ENCODE measurements around the gene FAM228A. TPM values are rescaled to one million over a fixed set of nuclear protein-coding genes. Genes with fewer than 3 reads are reported as not detected.
"Not testable (repeated sequence)": the region's sequence is repeated elsewhere in the genome, so short reads cannot be mapped to it uniquely, and the experiment has no call there.

Gene FAM228A
- total RNA-seq, 2 experiments from 2014 or later, result not detected

GRCh38 chr2:24176326-24176725, 1.5 kb downstream of the FAM228A start:
- Mint-ChIP-seq H3K27me3 (peaks cover 19% of the 10 kb centered on the region), H3K36me3 (peaks cover 3% of the 10 kb centered on the region), H3K4me3 (no peak overlapping the region), H3K4me1 (no peaks in the 10 kb centered on the region), H3K9me3 (no peaks in the 10 kb centered on the region), H3K27ac (no peak overlapping the region)
- DNase-seq, result no peak

DNA sequence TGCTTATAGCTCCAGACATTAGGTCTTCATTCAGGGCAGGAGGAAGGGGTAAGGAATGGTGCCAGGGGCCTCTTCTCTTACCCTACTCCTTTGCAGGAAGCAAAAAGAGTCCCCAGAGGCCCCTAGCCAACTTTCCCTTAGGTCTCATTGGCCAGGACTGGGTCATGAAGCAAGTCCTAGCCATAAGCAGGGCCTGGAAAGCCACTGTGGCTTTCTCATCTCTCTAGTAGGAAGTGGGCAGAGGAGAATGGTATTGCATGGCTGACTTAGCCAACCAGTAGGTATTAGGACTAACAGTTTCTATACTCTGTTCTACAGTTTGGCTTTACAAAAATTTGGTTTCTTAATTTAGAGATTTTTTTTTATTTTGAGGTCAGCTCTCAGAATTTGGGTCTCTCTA, 4.8 kb downstream of the FAM228A start:
- no peaks in the 10 kb centered on the region for H3K27me3 Mint-ChIP-seq
- H3K4me1 Mint-ChIP-seq, result no peaks in the 10 kb centered on the region
- DNase-seq, result no peak
- no peaks in the 10 kb centered on the region for H3K9me3 Mint-ChIP-seq
- no peak overlapping the region for H3K27ac Mint-ChIP-seq
- no peaks in the 10 kb centered on the region for H3K36me3 Mint-ChIP-seq
- H3K4me3 Mint-ChIP-seq, result no peak overlapping the region

DNA sequence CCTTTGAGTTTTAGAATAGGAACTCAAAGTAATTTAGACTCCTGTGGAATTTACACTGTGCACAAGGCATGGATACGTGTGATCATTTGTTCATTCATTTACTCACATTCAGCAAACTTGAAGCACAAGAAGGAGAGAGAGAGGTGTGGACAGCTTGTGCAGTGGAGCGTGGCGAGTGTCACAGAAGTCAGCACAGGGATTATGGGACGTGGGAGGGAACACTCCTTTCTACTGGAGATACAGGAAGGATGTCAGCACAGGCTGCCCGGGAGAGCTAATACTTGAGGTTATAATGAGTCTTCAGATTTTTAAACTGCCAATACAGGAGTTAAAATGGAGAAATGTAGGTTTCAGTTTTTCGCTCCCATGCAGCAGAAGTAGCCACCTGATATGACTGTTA, 7.0 kb downstream of the FAM228A start:
- H3K27me3 Mint-ChIP-seq, result no peaks in the 10 kb centered on the region
- no peaks in the 10 kb centered on the region for H3K9me3 Mint-ChIP-seq
- no peak overlapping the region for H3K4me3 Mint-ChIP-seq
- H3K27ac Mint-ChIP-seq, result no peak overlapping the region
- no peak for DNase-seq
- no peaks in the 10 kb centered on the region for H3K4me1 Mint-ChIP-seq
- no peaks in the 10 kb centered on the region for H3K36me3 Mint-ChIP-seq

GRCh38 chr2:24182507-24182906, 7.7 kb downstream of the FAM228A start:
- Mint-ChIP-seq H3K36me3 (no peaks in the 10 kb centered on the region), H3K27me3 (no peaks in the 10 kb centered on the region), H3K9me3 (peaks cover 3% of the 10 kb centered on the region), H3K4me3 (no peak overlapping the region), H3K27ac (no peak overlapping the region), H3K4me1 (no peaks in the 10 kb centered on the region)
- no peak for DNase-seq

- Mint-ChIP-seq H3K36me3 (no peaks in the 10 kb centered on the region), H3K27ac (no peak overlapping the region), H3K4me3 (no peak overlapping the region), H3K27me3 (no peaks in the 10 kb centered on the region), H3K9me3 (peaks cover 6% of the 10 kb centered on the region), H3K4me1 (no peaks in the 10 kb centered on the region)
- DNase-seq, result no peak
These were observed 8.7 kb downstream of the FAM228A start for GRCh38 chr2:24183366-24184069.

- H3K27ac Mint-ChIP-seq, result no peak overlapping the region
- no peaks in the 10 kb centered on the region for H3K36me3 Mint-ChIP-seq
- no peak overlapping the region for H3K4me3 Mint-ChIP-seq
- H3K4me1 Mint-ChIP-seq, result no peaks in the 10 kb centered on the region
- peaks cover 6% of the 10 kb centered on the region for H3K9me3 Mint-ChIP-seq
- no peaks in the 10 kb centered on the region for H3K27me3 Mint-ChIP-seq
- DNase-seq, result no peak
These were observed 14.7 kb downstream of the FAM228A start for GRCh38 chr2:24189551-24189950.

DNA sequence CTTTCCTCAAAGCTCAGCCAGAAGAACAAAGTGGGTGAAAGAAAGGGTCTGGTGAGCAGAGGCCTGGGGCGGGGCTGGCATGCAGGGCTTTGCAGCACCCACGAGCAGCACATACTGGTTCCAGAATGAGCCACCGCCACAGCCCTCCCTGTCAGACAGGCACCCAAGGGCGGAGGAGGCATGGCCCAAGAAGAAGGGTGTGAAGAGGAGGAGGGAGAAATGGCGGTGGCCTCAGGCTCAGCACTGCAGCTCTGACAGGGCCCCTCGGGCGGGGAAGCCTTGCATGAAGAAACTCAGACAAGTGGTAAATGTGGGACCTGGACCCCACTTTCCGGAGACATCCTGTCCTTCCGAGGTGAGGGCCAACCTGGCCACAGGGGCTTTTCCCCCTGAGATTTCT, 15.7 kb downstream of the FAM228A start:
- Mint-ChIP-seq H3K36me3 (no peaks in the 10 kb centered on the region), H3K27ac (no peak overlapping the region), H3K9me3 (peaks cover 6% of the 10 kb centered on the region), H3K4me3 (no peak overlapping the region), H3K4me1 (no peaks in the 10 kb centered on the region), H3K27me3 (no peaks in the 10 kb centered on the region)
- DNase-seq, result no peak

DNA sequence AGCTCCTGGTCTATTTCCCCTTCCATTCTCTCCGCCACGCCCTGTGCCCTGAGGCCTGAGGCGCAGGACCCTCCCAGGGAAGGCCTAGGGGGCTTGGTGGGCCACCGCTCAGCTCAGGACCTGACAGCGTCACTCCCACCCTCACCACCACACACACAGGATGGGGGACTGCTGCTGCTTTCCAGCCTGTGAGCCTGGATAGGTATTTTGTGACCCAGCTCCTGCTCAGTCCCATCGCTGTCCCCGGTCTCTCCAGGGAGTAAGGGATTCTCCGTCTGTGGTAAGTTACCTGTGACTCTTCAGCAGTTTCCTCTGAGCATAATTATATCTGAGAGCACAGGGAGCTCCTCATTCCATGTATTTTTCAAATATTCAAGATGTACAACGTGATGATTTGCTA, 16.3 kb downstream of the FAM228A start:
- Mint-ChIP-seq H3K9me3 (peaks cover 6% of the 10 kb centered on the region), H3K4me1 (no peaks in the 10 kb centered on the region), H3K4me3 (no peak overlapping the region), H3K27me3 (no peaks in the 10 kb centered on the region), H3K27ac (no peak overlapping the region), H3K36me3 (no peaks in the 10 kb centered on the region)
- DNase-seq, result no peak

- Mint-ChIP-seq H3K27me3 (no peaks in the 10 kb centered on the region), H3K27ac (no peak overlapping the region), H3K4me3 (no peak overlapping the region), H3K9me3 (peaks cover 12% of the 10 kb centered on the region), H3K4me1 (no peaks in the 10 kb centered on the region), H3K36me3 (no peaks in the 10 kb centered on the region)
- no peak for DNase-seq
These were observed 17.0 kb downstream of the FAM228A start for GRCh38 chr2:24191848-24192247.

GRCh38 chr2:24197213-24197612, 22.4 kb downstream of the FAM228A start:
- not testable (repeated sequence) for H3K27ac Mint-ChIP-seq, H3K4me3 Mint-ChIP-seq, DNase-seq, H3K4me1 Mint-ChIP-seq, H3K27me3 Mint-ChIP-seq, H3K36me3 Mint-ChIP-seq
- H3K9me3 Mint-ChIP-seq, result peaks cover 10% of the 10 kb centered on the region

- Mint-ChIP-seq H3K9me3 (peaks cover 10% of the 10 kb centered on the region), H3K27me3 (no peaks in the 10 kb centered on the region), H3K4me1 (no peaks in the 10 kb centered on the region), H3K36me3 (peaks cover 6% of the 10 kb centered on the region), H3K4me3 (no peak overlapping the region), H3K27ac (no peak overlapping the region)
- no peak for DNase-seq
These were observed 25.2 kb downstream of the FAM228A start for GRCh38 chr2:24199968-24200590.

DNA sequence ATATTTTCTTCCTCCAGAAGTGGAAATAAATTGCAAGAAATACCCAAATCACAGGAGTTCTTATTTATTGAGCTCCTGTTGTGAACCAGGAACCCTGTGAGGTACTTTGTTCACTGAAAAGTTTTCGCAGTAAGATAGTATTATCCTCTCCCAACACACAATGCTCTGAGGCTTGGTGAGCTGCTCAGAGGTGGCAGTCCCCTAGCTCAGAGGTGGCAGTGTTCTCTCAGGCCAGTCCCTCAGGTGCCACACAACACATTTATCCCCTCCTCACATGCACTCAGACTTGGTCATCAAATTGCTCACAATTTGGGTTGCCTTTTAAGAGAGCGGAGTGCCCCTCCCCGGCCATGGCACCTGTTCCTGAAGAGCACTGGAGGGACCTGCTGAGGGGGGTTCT, 25.9 kb downstream of the FAM228A start:
- H3K36me3 Mint-ChIP-seq, result peaks cover 6% of the 10 kb centered on the region

DNA sequence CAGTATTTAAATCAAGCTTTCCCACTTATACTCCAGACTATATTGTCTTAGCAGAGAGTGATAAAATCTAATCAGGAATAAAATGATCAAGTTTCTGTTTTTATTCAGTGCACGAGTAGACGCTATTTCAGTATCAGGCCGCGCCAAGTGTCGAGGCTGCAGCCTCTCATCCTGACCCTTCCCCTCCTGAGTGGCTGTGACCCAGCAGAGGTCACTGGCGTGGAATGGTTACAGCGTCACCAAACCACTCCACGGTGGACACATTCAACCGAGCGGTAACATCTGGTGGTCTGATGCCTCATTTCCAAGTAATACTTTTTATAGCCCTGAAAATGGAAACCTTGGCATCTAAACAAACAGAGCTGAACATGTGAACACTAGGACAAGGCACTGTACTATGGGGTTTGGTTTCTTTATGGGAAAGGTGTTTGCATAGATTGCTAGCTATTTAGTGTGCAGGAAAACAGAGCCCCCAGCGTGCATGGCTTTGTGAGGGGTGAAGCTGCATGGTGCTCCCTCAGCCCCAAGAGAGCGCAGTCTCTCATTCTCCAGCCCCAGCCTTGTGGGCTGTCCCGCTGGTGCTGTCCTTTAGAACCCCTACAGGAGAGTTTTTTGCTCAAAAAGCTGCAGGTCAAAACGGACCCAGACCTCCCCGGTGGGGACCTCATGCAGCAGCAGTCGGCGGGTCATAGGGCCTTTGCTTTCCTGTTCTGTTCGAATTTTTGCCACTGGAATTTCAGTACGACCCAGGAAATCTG, 28.4 kb downstream of the FAM228A start:
- Mint-ChIP-seq H3K36me3 (peaks cover 7% of the 10 kb centered on the region), H3K27me3 (no peaks in the 10 kb centered on the region), H3K27ac (no peak overlapping the region), H3K4me3 (no peak overlapping the region), H3K4me1 (no peaks in the 10 kb centered on the region), H3K9me3 (no peaks in the 10 kb centered on the region)
- no peak for DNase-seq

More for the DNA sequence above, 25.9 kb downstream of the FAM228A start:
- no peak overlapping the region for H3K27ac Mint-ChIP-seq
- no peaks in the 10 kb centered on the region for H3K27me3 Mint-ChIP-seq
- peaks cover 10% of the 10 kb centered on the region for H3K9me3 Mint-ChIP-seq
- H3K4me3 Mint-ChIP-seq, result no peak overlapping the region
- no peak for DNase-seq
- no peaks in the 10 kb centered on the region for H3K4me1 Mint-ChIP-seq

DNA sequence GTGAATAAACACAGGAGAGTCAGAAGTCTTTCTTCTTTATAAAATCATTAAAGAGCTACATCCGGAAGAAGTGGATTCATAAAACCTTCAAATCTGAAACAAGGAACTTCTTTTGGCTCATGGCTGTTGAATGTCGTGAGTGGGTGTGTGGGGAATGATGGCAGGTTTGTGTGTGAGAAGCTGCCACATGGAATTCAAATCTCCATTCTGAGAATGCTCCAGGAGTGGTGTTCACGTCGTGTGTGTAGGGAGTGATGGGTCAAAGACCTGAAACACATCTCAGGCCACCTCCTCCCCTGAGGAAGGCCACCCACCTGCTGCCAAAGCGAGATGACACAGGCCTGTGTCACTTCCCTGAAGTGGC, 28.9 kb downstream of the FAM228A start:
- Mint-ChIP-seq H3K4me3 (no peak overlapping the region), H3K27ac (no peak overlapping the region), H3K4me1 (no peaks in the 10 kb centered on the region), H3K36me3 (peaks cover 10% of the 10 kb centered on the region), H3K9me3 (no peaks in the 10 kb centered on the region), H3K27me3 (no peaks in the 10 kb centered on the region)
- DNase-seq, result no peak

DNA sequence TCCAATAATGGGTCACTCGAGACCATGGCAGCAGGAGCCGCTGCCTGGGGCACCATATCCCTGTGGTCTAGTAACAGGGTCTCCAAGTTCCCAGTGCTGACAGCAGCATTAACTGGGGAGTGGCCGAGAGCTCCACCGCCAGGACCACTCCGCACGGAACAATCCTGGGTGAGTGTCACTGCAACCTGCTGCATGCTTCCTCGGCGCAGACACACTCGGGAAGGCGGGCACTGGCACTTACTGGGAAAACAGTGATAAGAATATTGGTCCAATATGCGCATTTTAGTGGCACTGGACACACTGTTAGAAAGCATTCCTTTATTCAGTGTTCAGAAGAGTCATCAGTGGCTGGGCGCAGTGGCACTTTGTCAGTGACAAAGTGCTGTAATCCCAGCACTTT, 29.7 kb downstream of the FAM228A start:
- no peak for DNase-seq
- Mint-ChIP-seq H3K36me3 (peaks cover 6% of the 10 kb centered on the region), H3K4me1 (no peaks in the 10 kb centered on the region), H3K4me3 (no peak overlapping the region), H3K27ac (no peak overlapping the region), H3K9me3 (no peaks in the 10 kb centered on the region), H3K27me3 (no peaks in the 10 kb centered on the region)

DNA sequence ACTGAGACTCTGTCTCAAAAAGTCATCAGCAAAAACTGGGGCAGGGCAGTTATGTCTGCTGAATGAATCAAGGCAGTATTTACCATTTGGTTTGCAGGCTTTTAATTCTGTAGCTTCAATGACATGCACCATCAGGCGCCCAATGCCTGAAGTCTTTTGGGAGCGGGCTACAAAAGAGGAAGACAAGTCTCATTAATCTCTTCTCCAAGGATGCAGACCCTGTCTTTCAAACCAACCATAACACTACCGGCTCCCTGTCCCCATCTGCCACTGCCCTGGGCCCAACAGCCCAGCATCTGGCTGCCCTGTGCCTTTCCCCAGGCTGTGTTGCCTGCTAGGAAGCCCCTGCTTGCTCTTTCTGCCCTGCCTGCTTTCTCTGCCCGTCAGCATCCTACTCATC, 30.3 kb downstream of the FAM228A start:
- H3K27me3 Mint-ChIP-seq, result no peaks in the 10 kb centered on the region
- no peaks in the 10 kb centered on the region for H3K9me3 Mint-ChIP-seq
- H3K4me3 Mint-ChIP-seq, result no peak overlapping the region
- no peaks in the 10 kb centered on the region for H3K4me1 Mint-ChIP-seq
- no peak for DNase-seq
- no peak overlapping the region for H3K27ac Mint-ChIP-seq
- peaks cover 6% of the 10 kb centered on the region for H3K36me3 Mint-ChIP-seq

All from activated naive CD8-positive, alpha-beta T cell treated with anti-CD3 and anti-CD28 coated beads for 36 hours (primary cell).